OCI-M1 (cell line): ENCODE results near the gene SPTBN2.

Source experiments
- DNase-seq: peaks from one replicate; lab custom pipeline; 2025; lab: John Stamatoyannopoulos, UW

Gene SPTBN2

GRCh38 chr11:66638177-66639065 is 90.6 kb downstream of the SPTBN2 start, which contains the start of gene RBM4:
TSS of gene RBM4 (plus strand) at chr11:66638703. CDS start at chr11:66639712, 1,009 bp downstream.
- DNase-seq: peak; percentile 99

DNA sequence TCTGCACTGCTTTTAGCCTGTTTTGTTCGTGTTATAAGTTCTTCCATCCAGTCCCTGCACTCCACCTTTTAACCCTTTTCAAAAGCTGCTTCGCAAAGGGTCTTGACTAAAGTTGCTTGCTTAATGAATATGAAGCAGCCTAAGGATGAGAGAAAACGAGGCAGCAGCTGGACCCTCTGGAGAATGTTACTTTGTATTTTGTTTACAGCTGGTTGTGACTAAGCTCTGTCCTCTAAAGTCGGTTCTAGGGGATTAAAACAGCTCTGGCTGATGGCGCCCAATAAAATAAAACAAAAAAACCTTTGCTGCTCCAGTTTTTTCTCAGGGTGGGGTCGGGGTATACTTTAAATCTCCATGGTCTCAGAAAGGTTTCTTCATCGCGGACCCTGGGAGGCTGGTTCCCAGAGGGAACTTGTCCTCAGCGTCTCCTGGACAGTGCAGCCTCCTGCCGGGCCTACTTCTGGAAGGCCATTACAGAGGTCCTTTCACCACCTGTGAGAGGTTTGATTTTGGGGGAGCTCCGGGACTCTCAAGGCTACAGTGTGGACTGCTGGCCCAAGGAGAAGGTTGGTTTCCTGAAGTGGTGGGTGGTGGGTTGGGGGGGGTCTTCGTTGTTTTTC is 91.3 kb downstream of the SPTBN2 start:
- DNase-seq: peak; percentile 71

DNA sequence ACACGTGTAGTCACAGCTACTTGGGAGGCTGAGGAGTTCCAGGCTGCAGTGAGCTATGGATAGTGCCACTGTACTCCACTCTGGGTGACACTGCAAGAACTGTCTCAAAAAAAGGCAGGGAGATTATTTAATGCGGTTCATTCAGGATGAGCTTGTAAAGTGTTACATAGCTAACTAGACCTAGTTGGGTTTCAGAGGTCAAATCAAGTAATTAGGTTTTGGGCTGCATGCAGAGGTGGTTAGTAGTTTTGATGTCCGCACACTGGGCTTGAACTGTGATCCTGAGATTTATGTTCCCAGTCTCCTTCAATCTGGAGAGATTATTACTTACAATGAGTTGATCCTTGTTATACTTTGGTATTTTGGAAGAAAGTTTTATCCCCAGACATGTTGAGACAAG is 92.6 kb downstream of the SPTBN2 start:
- no peak for DNase-seq
